Trophoblast cell (in vitro differentiated cells and primary cell): ENCODE results near the gene TRIM46. TPM values are rescaled to one million over a fixed set of nuclear protein-coding genes. Genes with fewer than 3 reads are reported as not detected.
A peak's percentile ranks its signal among the peaks of the same experiment; 100 is the strongest.

Source experiments
- DNase-seq, 2 donors: peaks; one replicate each; pipeline ENCODE4 v3.0.0-alpha.2; 2016
- H2AFZ ChIP-seq: 2 replicates; pipeline ENCODE4 v1.6.1; 2013; ENCODE audit warnings: low read length, moderate library complexity, mild to moderate bottlenecking; ENCODE audit not compliant: insufficient read depth, poor library complexity
- H2AK5ac ChIP-seq: 2 replicates; pipeline ENCODE4 v1.6.1; 2013; ENCODE audit warnings: mild to moderate bottlenecking, low read length
- H2BK120ac ChIP-seq: 2 replicates; pipeline ENCODE4 v1.6.1; 2013; ENCODE audit warnings: low read length, mild to moderate bottlenecking, moderate library complexity; ENCODE audit not compliant: insufficient read depth, poor library complexity
- H2BK12ac ChIP-seq: 2 replicates; pipeline ENCODE4 v1.6.1; 2013; ENCODE audit warnings: mild to moderate bottlenecking, low read length, moderate library complexity
- H2BK5ac ChIP-seq: 2 replicates; pipeline ENCODE4 v1.6.1; 2013; ENCODE audit warnings: low read length, low read depth, moderate library complexity, mild to moderate bottlenecking; ENCODE audit not compliant: poor library complexity
- H3K14ac ChIP-seq: 2 replicates; pipeline ENCODE4 v1.6.1; 2013; ENCODE audit warnings: mild to moderate bottlenecking, low read length
- H3K18ac ChIP-seq: 2 replicates; pipeline ENCODE4 v1.6.1; 2013; ENCODE audit warnings: mild to moderate bottlenecking, low read length
- H3K23ac ChIP-seq: 2 replicates; pipeline ENCODE4 v1.6.1; 2013; ENCODE audit warnings: low read length
- H3K27ac ChIP-seq: 2 replicates; pipeline ENCODE4 v1.5.1; 2013; ENCODE audit warnings: low read depth, mild to moderate bottlenecking, inconsistent platforms, low read length, moderate library complexity
- H3K27me3 ChIP-seq: 2 replicates; pipeline ENCODE4 v1.6.1; 2013; ENCODE audit warnings: inconsistent platforms, mild to moderate bottlenecking, low read length, moderate library complexity; ENCODE audit not compliant: insufficient read depth
- H3K36me3 ChIP-seq, 2 experiments: 1 replicate in 1 of 2; 2 replicates in 1 of 2; pipeline ENCODE4 v1.6.1; 2013; ENCODE audit warnings: low read length in 2 of 2, mild to moderate bottlenecking in 2 of 2, moderate library complexity in 1 of 2; ENCODE audit not compliant: insufficient read depth in 2 of 2, control insufficient read depth in 1 of 2
- H3K4ac ChIP-seq: 2 replicates; pipeline ENCODE4 v1.6.1; 2013; ENCODE audit warnings: low read depth, mild to moderate bottlenecking, low read length, moderate library complexity
- H3K4me1 ChIP-seq, 2 experiments: 1 replicate in 1 of 2; 2 replicates in 1 of 2; pipeline ENCODE4 v1.6.1; 2013; ENCODE audit warnings: low read length in 2 of 2, mild to moderate bottlenecking in 2 of 2, moderate library complexity in 1 of 2; ENCODE audit not compliant: insufficient read depth in 2 of 2, control insufficient read depth in 1 of 2
- H3K4me2 ChIP-seq: 2 replicates; pipeline ENCODE4 v1.6.1; 2013; ENCODE audit warnings: inconsistent platforms, mild to moderate bottlenecking, low read length, moderate library complexity
- H3K4me3 ChIP-seq: 2 replicates; pipeline ENCODE4 v1.5.1; 2013; ENCODE audit warnings: mild to moderate bottlenecking, low read depth, low read length, inconsistent platforms
- H3K79me1 ChIP-seq: one replicate; pipeline ENCODE4 v1.6.1; 2013; ENCODE audit warnings: low read length
- H3K79me2 ChIP-seq: 2 replicates; pipeline ENCODE4 v1.6.1; 2013; ENCODE audit warnings: low read length, mild to moderate bottlenecking; ENCODE audit not compliant: control insufficient read depth, insufficient read depth, poor library complexity
- H3K9ac ChIP-seq: 2 replicates; pipeline ENCODE4 v1.6.1; 2013; ENCODE audit warnings: mild to moderate bottlenecking, low read length
- H3K9me3 ChIP-seq: 2 replicates; pipeline ENCODE4 v1.6.1; 2013; ENCODE audit warnings: low read depth, mild to moderate bottlenecking, control low read depth, inconsistent platforms, low read length; ENCODE audit not compliant: insufficient read depth
- H4K12ac ChIP-seq: 2 replicates; pipeline ENCODE4 v1.6.1; 2013; ENCODE audit warnings: low read depth, mild to moderate bottlenecking, low read length, moderate library complexity
- H4K8ac ChIP-seq: 2 replicates; pipeline ENCODE4 v1.6.1; 2013; ENCODE audit warnings: low read depth, mild to moderate bottlenecking, low read length, moderate library complexity
- H4K91ac ChIP-seq: one replicate; pipeline ENCODE4 v1.6.1; 2013; ENCODE audit warnings: low read depth, mild to moderate bottlenecking, low read length, moderate library complexity
- WGBS: extraction: QIAGEN DNeasy Blood & Tissue Kit; methylation state at CpG from one replicate; pipeline ENCODE4 v1.1.7; 2013; ENCODE audit warnings: missing lambda C conversion rate; ENCODE audit not compliant: insufficient read length, insufficient coverage; ENCODE audit errors: extremely low coverage; 5-methylcytosine and 5-hydroxymethylcytosine counted together
- polyA plus RNA-seq: library from polyadenylated mRNA; stranded (reverse); fragments of 200-250 nt; gene quantifications from 2 replicates; pipeline ENCODE4 v1.2.3, GENCODE V29; 2013

The TRIM46 gene
- polyA plus RNA-seq = 0.81 and 0.85 TPM in 2 replicates

DNA sequence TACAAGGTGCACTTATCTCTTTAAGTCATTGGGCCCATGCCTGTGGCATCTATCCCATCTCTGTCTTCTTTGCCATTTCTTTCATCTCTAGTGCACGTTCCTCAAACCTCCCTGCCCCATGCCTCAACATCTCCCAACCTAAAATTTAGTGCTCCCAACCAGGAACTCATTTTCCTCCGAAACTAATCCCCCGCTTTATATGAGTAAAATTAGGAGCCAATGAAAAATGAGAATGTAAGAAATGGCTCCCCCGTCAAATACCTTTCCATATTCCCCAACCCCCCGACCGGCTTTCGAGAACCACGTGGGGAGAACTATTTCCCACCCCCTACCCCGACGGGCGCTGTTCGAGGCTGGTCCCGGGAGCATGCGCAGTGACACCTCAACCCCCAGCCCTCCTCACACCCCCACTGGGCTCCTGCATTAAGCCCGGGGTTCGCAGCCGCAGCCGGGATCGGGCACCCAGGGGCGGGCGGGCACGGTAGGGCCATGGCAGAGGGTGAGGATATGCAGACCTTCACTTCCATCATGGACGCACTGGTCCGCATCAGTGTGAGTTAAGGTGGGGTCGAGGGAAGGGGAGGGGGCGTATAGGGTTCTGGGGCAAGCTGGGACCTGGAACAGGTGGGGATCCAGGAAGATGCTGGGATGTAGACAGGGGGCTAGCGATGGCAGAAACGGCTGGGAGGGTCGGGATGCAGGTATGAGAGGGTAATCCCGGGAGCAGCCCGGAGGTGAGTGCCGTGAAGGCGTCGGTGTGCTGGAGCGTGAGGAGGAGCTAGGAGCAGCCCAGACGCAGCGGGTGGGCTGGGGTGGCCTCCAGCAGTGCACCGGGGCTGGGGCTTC, at the start of gene TRIM46:
TSS of gene TRIM46 (plus strand) at position 372 of the 846 bp plus-strand sequence. CDS start at position 490, 118 bp downstream.
- no CpG with 5 or more reads among the region's 38 CpGs for WGBS
- Histone ChIP-seq H3K9ac (peak within 1 kb of the TSS; percentile 92), H3K18ac (peak within 1 kb of the TSS; percentile 30)

GRCh38 chr1:155124503-155125463, 48.9 kb upstream of the TRIM46 start:
- peak overlapping the region; percentile 19 for H3K4me2 ChIP-seq
- H4K8ac ChIP-seq = peak overlapping the region; percentile 59
- peaks cover 24% of the 10 kb centered on the region for H3K79me2 ChIP-seq
- H3K4me1 ChIP-seq = peaks cover 26 to 47% of the 10 kb centered on the region in 2 experiments
- peak overlapping the region; percentile 75 for H3K14ac ChIP-seq
- peaks cover 45% of the 10 kb centered on the region for H3K79me1 ChIP-seq
- peak overlapping the region; percentile 94 for H4K91ac ChIP-seq
- peak overlapping the region; percentile 93 for H3K27ac ChIP-seq
- H3K4me3 ChIP-seq = no peak overlapping the region
- H3K9ac ChIP-seq = no peak overlapping the region
- peak overlapping the region; percentile 67 for H3K18ac ChIP-seq
- peak overlapping the region; percentile 94 for H2BK12ac ChIP-seq
- H3K27me3 ChIP-seq = no peaks in the 10 kb centered on the region
- DNase-seq = peak; percentile 98 to 99
- peak overlapping the region; percentile 11 for H3K4ac ChIP-seq
- H2BK5ac ChIP-seq = peak overlapping the region; percentile 89
- no peaks in the 10 kb centered on the region for H3K36me3 ChIP-seq
- no peaks in the 10 kb centered on the region for H3K9me3 ChIP-seq
- H2BK120ac ChIP-seq = peak overlapping the region; percentile 93
- no peak overlapping the region for H3K23ac ChIP-seq
- no peak overlapping the region for H4K12ac ChIP-seq
- no CpG with 5 or more reads among the region's 16 CpGs for WGBS
- peak overlapping the region; percentile 31 for H2AK5ac ChIP-seq
- peak overlapping the region; percentile 17 for H2AFZ ChIP-seq

More for the DNA sequence above, at the start of gene TRIM46:
- peaks cover 5% of the 10 kb centered on the region for H3K79me2 ChIP-seq
- H3K4me2 ChIP-seq = peak within 1 kb of the TSS; percentile 67
- H2BK120ac ChIP-seq = peak within 1 kb of the TSS; percentile 20
- DNase-seq = no peak
- no peak within 1 kb of the TSS for H2BK12ac ChIP-seq
- H3K27me3 ChIP-seq = no peaks in the 10 kb centered on the region
- peak within 1 kb of the TSS; percentile 87 for H3K4me3 ChIP-seq
- peaks cover 8 to 14% of the 10 kb centered on the region in 2 experiments for H3K36me3 ChIP-seq
- peak within 1 kb of the TSS; percentile 72 for H4K91ac ChIP-seq
- peaks cover 5% of the 10 kb centered on the region for H3K79me1 ChIP-seq
- no peak within 1 kb of the TSS for H3K23ac ChIP-seq
- peak within 1 kb of the TSS; percentile 52 for H3K27ac ChIP-seq
- H2AFZ ChIP-seq = peak within 1 kb of the TSS; percentile 56
- peak within 1 kb of the TSS; percentile 71 for H4K12ac ChIP-seq
- H3K4me1 ChIP-seq = peaks cover 9 to 16% of the 10 kb centered on the region in 2 experiments
- peak within 1 kb of the TSS; percentile 29 for H2BK5ac ChIP-seq
- peak within 1 kb of the TSS; percentile 75 for H4K8ac ChIP-seq
- H3K14ac ChIP-seq = peak within 1 kb of the TSS; percentile 47
- no peaks in the 10 kb centered on the region for H3K9me3 ChIP-seq
- H3K4ac ChIP-seq = peak within 1 kb of the TSS; percentile 59
- H2AK5ac ChIP-seq = no peak within 1 kb of the TSS

DNA sequence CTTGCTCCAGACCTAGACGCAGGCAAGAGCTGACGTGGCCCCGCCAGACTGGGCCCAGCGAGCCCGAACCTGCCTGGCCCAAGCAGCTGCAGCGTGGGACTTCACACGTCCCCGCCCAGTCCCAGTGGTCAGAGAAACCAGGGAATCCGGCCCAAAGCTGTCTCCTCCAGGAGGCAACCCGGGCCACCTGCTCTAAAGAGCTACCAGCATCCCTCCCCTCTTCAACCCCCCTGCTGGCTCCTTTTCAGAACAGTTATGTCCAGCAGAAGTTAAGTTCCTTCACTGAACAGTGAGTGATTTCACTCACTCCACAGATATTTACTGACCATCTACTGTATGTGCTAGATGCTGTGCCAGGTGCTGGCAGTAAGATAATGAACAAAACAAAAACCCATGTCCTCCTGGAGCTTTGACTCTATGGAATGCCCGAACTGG, 48.1 kb upstream of the TRIM46 start:
- H4K8ac ChIP-seq = peak overlapping the region; percentile 77
- H3K27me3 ChIP-seq = no peaks in the 10 kb centered on the region
- H4K91ac ChIP-seq = peak overlapping the region; percentile 94
- H3K18ac ChIP-seq = peak overlapping the region; percentile 67
- no peaks in the 10 kb centered on the region for H3K9me3 ChIP-seq
- H3K14ac ChIP-seq = peak overlapping the region; percentile 83
- peak overlapping the region; percentile 58 for H3K4me3 ChIP-seq
- H3K4me2 ChIP-seq = peak overlapping the region; percentile 73
- H3K79me1 ChIP-seq = peaks cover 51% of the 10 kb centered on the region
- H3K4me1 ChIP-seq = peaks cover 24 to 40% of the 10 kb centered on the region in 2 experiments
- H2BK12ac ChIP-seq = peak overlapping the region; percentile 94
- WGBS = no CpG with 5 or more reads among the region's 11 CpGs
- peak overlapping the region; percentile 93 for H3K27ac ChIP-seq
- H3K9ac ChIP-seq = no peak overlapping the region
- H2AK5ac ChIP-seq = peak overlapping the region; percentile 80
- H3K79me2 ChIP-seq = peaks cover 27% of the 10 kb centered on the region
- H2AFZ ChIP-seq = peak overlapping the region; percentile 53
- H2BK5ac ChIP-seq = peak overlapping the region; percentile 89
- no peak overlapping the region for H3K23ac ChIP-seq
- no peaks in the 10 kb centered on the region for H3K36me3 ChIP-seq
- peak overlapping the region; percentile 93 for H2BK120ac ChIP-seq
- peak overlapping the region; percentile 60 for H3K4ac ChIP-seq
- peak; percentile 99 to 100 for DNase-seq
- H4K12ac ChIP-seq = no peak overlapping the region
